HepG2 (cell line): ENCODE results near the gene RAB17. TPM values are rescaled to one million over a fixed set of nuclear protein-coding genes. Genes with fewer than 3 reads are reported as not detected.

ENCODE experiments used
- AKNA ChIP-seq: sonication (generic); formaldehyde crosslinking; IDR thresholded peaks from 2 replicates; pipeline ENCODE4 v1.4.0; 2020; ENCODE audit warnings: missing genetic modification reagents, borderline replicate concordance
- ARHGAP35 ChIP-seq: sonication (generic); formaldehyde crosslinking; IDR thresholded peaks from 2 replicates; pipeline ENCODE4 v1.9.0; 2022; ENCODE audit warnings: mild to moderate bottlenecking, inconsistent platforms, moderate library complexity, missing genetic modification reagents, borderline replicate concordance
- HNRNPL ChIP-seq: fragments of 200-400 bp; formaldehyde crosslinking; IDR thresholded peaks from 2 replicates; pipeline ENCODE4 v1.6.1; 2017; ENCODE audit warnings: mild to moderate bottlenecking, low read depth, low read length
- KLF9 ChIP-seq: IDR thresholded peaks from 2 replicates; pipeline ENCODE4 v1.6.1; 2016; ENCODE audit warnings: low read depth
- MAFF ChIP-seq: IDR thresholded peaks from 2 replicates; pipeline ENCODE4 v1.6.1; 2011; ENCODE audit warnings: low read depth, low read length, improper control_type of control experiment
- NCOA2 ChIP-seq: sonication (generic); formaldehyde crosslinking; IDR thresholded peaks from 2 replicates; pipeline ENCODE4 v1.8.0; 2022; ENCODE audit warnings: inconsistent platforms
- NFKB2 ChIP-seq: sonication (generic); formaldehyde crosslinking; IDR thresholded peaks from 2 replicates; pipeline ENCODE4 v1.4.0; 2020; ENCODE audit warnings: missing genetic modification reagents, borderline replicate concordance
- SMAD1 ChIP-seq: sonication (generic); formaldehyde crosslinking; IDR thresholded peaks from 2 replicates; pipeline ENCODE4 v1.4.0; 2020; ENCODE audit warnings: missing genetic modification reagents, low read depth, mild to moderate bottlenecking, borderline replicate concordance
- SP4 ChIP-seq: sonication (generic); formaldehyde crosslinking; IDR thresholded peaks from 2 replicates; pipeline ENCODE4 v1.8.1; 2023; ENCODE audit warnings: mild to moderate bottlenecking, missing genetic modification reagents
- TCF7 ChIP-seq: sonication (generic); IDR thresholded peaks from 2 replicates; pipeline ENCODE4 v1.6.1; 2016; ENCODE audit warnings: antibody characterized with exemption, low read depth
- U2AF2 ChIP-seq: fragments of 200-400 bp; formaldehyde crosslinking; IDR thresholded peaks from 2 replicates; pipeline ENCODE4 v1.6.1; 2017; ENCODE audit warnings: low read depth, mild to moderate bottlenecking, low read length
- YEATS2 ChIP-seq: sonication (generic); formaldehyde crosslinking; IDR thresholded peaks from 2 replicates; pipeline ENCODE4 v1.4.0; 2020; ENCODE audit warnings: missing genetic modification reagents, borderline replicate concordance
- ZBTB1 ChIP-seq: sonication (generic); formaldehyde crosslinking; IDR thresholded peaks from 2 replicates; pipeline ENCODE4 v1.4.0; 2020; ENCODE audit warnings: missing genetic modification reagents, borderline replicate concordance
- ZBTB42 ChIP-seq: sonication (generic); formaldehyde crosslinking; IDR thresholded peaks from 2 replicates; pipeline ENCODE4 v1.5.0; 2020; ENCODE audit warnings: mild to moderate bottlenecking, missing genetic modification reagents
- ZBTB43 ChIP-seq: sonication (generic); formaldehyde crosslinking; conservative IDR thresholded peaks from 2 replicates; pipeline ENCODE4 v1.4.0; 2020; ENCODE audit warnings: missing genetic modification reagents
- ZBTB7B ChIP-seq: sonication (generic); formaldehyde crosslinking; IDR thresholded peaks from 2 replicates; pipeline ENCODE4 v1.4.0; 2020; ENCODE audit warnings: missing genetic modification reagents
- ZFP91 ChIP-seq: sonication (generic); formaldehyde crosslinking; IDR thresholded peaks from 2 replicates; pipeline ENCODE4 v1.9.0; 2022; ENCODE audit warnings: missing genetic modification reagents, mild to moderate bottlenecking, borderline replicate concordance
- ZMAT5 ChIP-seq: sonication (generic); formaldehyde crosslinking; IDR thresholded peaks from 2 replicates; pipeline ENCODE4 v1.5.0; 2020; ENCODE audit warnings: mild to moderate bottlenecking, low read depth, missing genetic modification reagents, borderline replicate concordance
- ZNF282 ChIP-seq: fragments of 450-650 bp; IDR thresholded peaks from 2 replicates; pipeline ENCODE4 v1.6.1; 2018; ENCODE audit not compliant: partially characterized antibody
- ZNF430 ChIP-seq: sonication (generic); formaldehyde crosslinking; IDR thresholded peaks from 2 replicates; pipeline ENCODE4 v1.9.0; 2021; ENCODE audit warnings: mild to moderate bottlenecking, missing genetic modification reagents
- ZNF614 ChIP-seq: IDR thresholded peaks from 2 replicates; pipeline ENCODE4 v1.6.1; 2018; ENCODE audit warnings: missing biosample characterization, missing genetic modification reagents, inconsistent platforms, borderline replicate concordance
- ZNF850 ChIP-seq: sonication (generic); formaldehyde crosslinking; conservative IDR thresholded peaks from 2 replicates; pipeline ENCODE4 v1.9.0; 2021; ENCODE audit warnings: mild to moderate bottlenecking, missing genetic modification reagents
- ZSCAN25 ChIP-seq: sonication (generic); formaldehyde crosslinking; IDR thresholded peaks from 2 replicates; pipeline ENCODE4 v1.8.0; 2022; ENCODE audit warnings: mild to moderate bottlenecking, missing genetic modification reagents
- polyA plus RNA-seq, 8 experiments: library from polyadenylated mRNA; depleted of rRNA in 3 of 8; stranded (reverse) in 7 of 8; unstranded in 1 of 8; fragments of >200 nt; fragmentation: Illumina TruSeq in 4 of 8; extraction: Trizol in 4 of 8; gene quantifications; 2 replicates each; pipeline versions ENCODE4 v1.2.1 to v1.2.3, GENCODE V29; 2011 to 2016; ENCODE audit warnings: low read depth in 4 of 8, missing spikeins in 1 of 8, mixed read lengths in 1 of 8; ENCODE audit not compliant: insufficient read depth in 1 of 8
- total RNA-seq, 5 experiments: library from RNA; depleted of rRNA; stranded (reverse); fragments of >200 nt; fragmentation: Illumina TruSeq; extraction: Trizol; gene quantifications; 2 replicates each; pipeline ENCODE4 v1.2.3, GENCODE V29; 2016; ENCODE audit warnings: low read depth in 1 of 5

The RAB17 gene
- total and polyA plus RNA-seq, 2 of the 13 experiments (the other 11 are each of a cell fraction or from before 2014, with no cell fraction given) = 68.0 to 124 TPM

GRCh38 chr2:237596520-237597195 lies 6.1 kb upstream of the RAB17 start (continued):
- TF ChIP-seq ZFP91 (CRISPR knock-in tag) (no peak), ZNF430 (CRISPR knock-in tag) (no peak), ZNF282 (no peak), KLF9 (CRISPR knock-in tag) (no peak), MAFF (no peak), SP4 (peak; percentile 8; the same call in 1 of the 2 replicates), NCOA2 (0 out of 2 replicates have a peak, but pooled peaks have one; percentile 19), SMAD1 (CRISPR knock-in tag) (no peak), AKNA (CRISPR knock-in tag) (no peak), ZBTB7B (CRISPR knock-in tag) (0 out of 2 replicates have a peak, but pooled peaks have one; percentile 30), YEATS2 (CRISPR knock-in tag) (no peak), ZBTB43 (CRISPR knock-in tag) (no peak), ZNF850 (CRISPR knock-in tag) (no peak), NFKB2 (CRISPR knock-in tag) (no peak; the same call in 1 of the 2 replicates), ZBTB1 (CRISPR knock-in tag) (no peak), ZBTB42 (CRISPR knock-in tag) (no peak), ARHGAP35 (CRISPR knock-in tag) (no peak), ZSCAN25 (CRISPR knock-in tag) (no peak), ZNF614 (CRISPR knock-in tag) (no peak), U2AF2 (no peak), ZMAT5 (no peak), TCF7 (no peak), HNRNPL (no peak)
